ENCODE data around the gene CNST. TPM values are rescaled to one million over a fixed set of nuclear protein-coding genes. Genes with fewer than 3 reads are reported as not detected.

Gene CNST
- total and polyA plus RNA-seq, 9 of the 15 experiments (the other 6 are each of a cell fraction or from before 2014, with no cell fraction given) = 17.0 to 55.3 (median 30.8) TPM

DNA sequence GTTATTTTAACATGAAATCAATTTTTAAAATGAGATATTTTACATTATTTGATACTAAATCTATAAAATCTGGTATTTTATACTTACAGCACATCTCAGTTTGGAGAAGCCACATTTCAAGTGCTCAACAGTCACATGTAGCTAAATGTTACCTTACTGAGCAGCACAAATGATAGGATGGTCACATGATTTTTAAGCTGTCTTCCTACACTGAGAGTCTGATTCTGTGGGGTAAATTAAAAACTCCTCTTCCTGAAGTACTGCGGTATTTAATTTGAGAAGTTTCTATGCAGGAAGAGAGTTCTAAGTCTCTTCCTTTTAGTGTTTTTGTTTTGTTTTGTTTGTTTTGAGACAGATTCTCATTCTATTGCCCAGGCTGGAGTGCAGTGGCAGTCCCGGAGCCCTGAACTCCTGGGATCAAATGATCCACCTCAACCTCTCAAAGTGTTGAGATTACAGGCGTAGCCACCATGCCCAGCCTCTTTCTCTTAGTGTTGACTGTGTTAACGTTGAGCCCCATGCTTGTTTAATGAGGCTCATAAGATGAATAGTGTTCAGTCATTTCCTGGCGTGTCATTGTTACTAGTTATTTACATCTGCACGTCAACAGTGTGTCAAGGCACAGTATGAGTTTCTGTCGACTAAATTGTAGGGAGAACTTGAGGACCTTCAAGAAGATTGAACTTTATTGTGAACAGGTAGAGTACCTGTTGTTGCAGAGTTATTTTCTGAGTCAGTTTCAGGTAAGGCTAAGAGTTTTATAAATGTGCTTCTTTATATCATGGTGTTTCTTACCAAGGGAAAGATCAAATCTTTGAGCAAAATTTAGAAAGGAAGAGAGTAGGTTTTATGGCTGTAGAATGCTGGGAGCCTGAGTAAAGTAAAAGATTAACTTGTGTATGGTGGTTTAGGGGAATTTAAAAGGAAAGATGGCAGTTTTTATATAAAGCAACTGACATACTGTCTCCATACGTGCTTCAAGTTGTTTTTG lies 3.3 kb downstream of the CNST start (continued):
- TF ChIP-seq PRPF4 (IDR thresholded peaks at IDR 0.05; ENCODE audit: insufficient read depth, low read depth, low read length, poor library complexity, severe bottlenecking) (no peak), MAFG (tag; conservative IDR thresholded peaks at IDR 0.05) (no peak), ARHGAP35 (IDR thresholded peaks at IDR 0.05; ENCODE audit: partially characterized antibody) (no peak), MTA1 (IDR thresholded peaks at IDR 0.05; ENCODE audit: borderline replicate concordance) (peak; percentile 17; the same call in 1 of the 2 replicates), ETV6 (IDR thresholded peaks at IDR 0.05; ENCODE audit: borderline replicate concordance in 1 of 2, low read depth in 2 of 2, low read length in 1 of 2) (no peak), ETV6 (CRISPR knock-in tag; IDR thresholded peaks at IDR 0.05; ENCODE audit: borderline replicate concordance) (no peak), THRAP3 (IDR thresholded peaks at IDR 0.05; ENCODE audit: borderline replicate concordance) (no peak), L3MBTL2 (IDR thresholded peaks at IDR 0.05) (peak; percentile 33; the same call in 1 of the 2 replicates), BRD4 (IDR thresholded peaks at IDR 0.05) (no peak), ZNF398 (CRISPR knock-in tag; IDR thresholded peaks at IDR 0.05) (no peak), XRCC4 (IDR thresholded peaks at IDR 0.05; ENCODE audit: extremely low read depth, insufficient read depth, insufficient read length) (no peak), ZNF785 (CRISPR knock-in tag; IDR thresholded peaks at IDR 0.05) (no peak), RHOXF2B (CRISPR knock-in tag; conservative IDR thresholded peaks at IDR 0.05) (no peak), ZNF699 (CRISPR knock-in tag; IDR thresholded peaks at IDR 0.05; ENCODE audit: insufficient replicate concordance) (no peak), SOX6 (IDR thresholded peaks at IDR 0.05) (peak; percentile 43), ZSCAN32 (CRISPR knock-in tag; IDR thresholded peaks at IDR 0.05) (no peak), ZNF717 (CRISPR knock-in tag; IDR thresholded peaks at IDR 0.05) (no peak), ZNF184 (CRISPR knock-in tag; IDR thresholded peaks at IDR 0.05) (no peak), SPI1 (IDR thresholded peaks at IDR 0.05; ENCODE audit: borderline replicate concordance, low read depth, low read length) (no peak)
- TF ChIP-seq, protein P1, sequence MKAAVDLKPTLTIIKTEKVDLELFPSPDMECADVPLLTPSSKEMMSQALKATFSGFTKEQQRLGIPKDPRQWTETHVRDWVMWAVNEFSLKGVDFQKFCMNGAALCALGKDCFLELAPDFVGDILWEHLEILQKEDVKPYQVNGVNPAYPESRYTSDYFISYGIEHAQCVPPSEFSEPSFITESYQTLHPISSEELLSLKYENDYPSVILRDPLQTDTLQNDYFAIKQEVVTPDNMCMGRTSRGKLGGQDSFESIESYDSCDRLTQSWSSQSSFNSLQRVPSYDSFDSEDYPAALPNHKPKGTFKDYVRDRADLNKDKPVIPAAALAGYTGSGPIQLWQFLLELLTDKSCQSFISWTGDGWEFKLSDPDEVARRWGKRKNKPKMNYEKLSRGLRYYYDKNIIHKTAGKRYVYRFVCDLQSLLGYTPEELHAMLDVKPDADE (conservative IDR thresholded peaks at IDR 0.05; ENCODE audit: control insufficient read depth, low read depth, low read length) = no peak
- TF ChIP-seq, protein P2, sequence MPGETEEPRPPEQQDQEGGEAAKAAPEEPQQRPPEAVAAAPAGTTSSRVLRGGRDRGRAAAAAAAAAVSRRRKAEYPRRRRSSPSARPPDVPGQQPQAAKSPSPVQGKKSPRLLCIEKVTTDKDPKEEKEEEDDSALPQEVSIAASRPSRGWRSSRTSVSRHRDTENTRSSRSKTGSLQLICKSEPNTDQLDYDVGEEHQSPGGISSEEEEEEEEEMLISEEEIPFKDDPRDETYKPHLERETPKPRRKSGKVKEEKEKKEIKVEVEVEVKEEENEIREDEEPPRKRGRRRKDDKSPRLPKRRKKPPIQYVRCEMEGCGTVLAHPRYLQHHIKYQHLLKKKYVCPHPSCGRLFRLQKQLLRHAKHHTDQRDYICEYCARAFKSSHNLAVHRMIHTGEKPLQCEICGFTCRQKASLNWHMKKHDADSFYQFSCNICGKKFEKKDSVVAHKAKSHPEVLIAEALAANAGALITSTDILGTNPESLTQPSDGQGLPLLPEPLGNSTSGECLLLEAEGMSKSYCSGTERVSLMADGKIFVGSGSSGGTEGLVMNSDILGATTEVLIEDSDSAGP (CRISPR knock-in tag; IDR thresholded peaks at IDR 0.05) = no peak

Measured in K562 (cell line).